Mucosa of descending colon (tissue), 3 donors: ENCODE measurements around the gene LMAN2L. TPM values are rescaled to one million over a fixed set of nuclear protein-coding genes. Genes with fewer than 3 reads are reported as not detected.

Experiments used
- ATAC-seq: fragments of 200-7000 bp; cut with Tn5 transposase; one replicate; pipeline ENCODE4 v1.9.1; 2020; ENCODE audit warnings: mild to moderate bottlenecking, moderate library complexity
- DNase-seq, 3 donors: peaks; one replicate each; pipeline ENCODE4 v3.0.0-alpha.2; 2020
- H3K36me3 ChIP-seq: fragments of 200-600 bp; one replicate; pipeline ENCODE4 v1.8.0; 2021; ENCODE audit warnings: low read depth, mild to moderate bottlenecking
- H3K4me1 ChIP-seq: fragments of 200-600 bp; one replicate; pipeline ENCODE4 v1.8.0; 2021; ENCODE audit warnings: low read depth, mild to moderate bottlenecking
- H3K4me3 ChIP-seq: fragments of 200-600 bp; one replicate; pipeline ENCODE4 v1.8.0; 2021; ENCODE audit warnings: mild to moderate bottlenecking
- H3K9me3 ChIP-seq: fragments of 200-600 bp; one replicate; pipeline ENCODE4 v1.8.0; 2021; ENCODE audit warnings: mild to moderate bottlenecking
- CTCF ChIP-seq: fragments of 200-600 bp; IDR thresholded peaks from one replicate; pipeline ENCODE4 v1.8.0; 2022; ENCODE audit warnings: antibody characterized with exemption, mild to moderate bottlenecking
- intact Hi-C, 2 donors: fragments of 100-400 bp; cut with DNase I in 1 of 2; cut with micrococcal nuclease in 1 of 2; formaldehyde crosslinking; loops; one replicate each; pipeline versions ENCODE4 v1.11.0 to v1.11.1; 2022; cut with DNase I, micrococcal nuclease
- total RNA-seq, 3 donors: library from RNA; stranded (reverse); fragmentation: NEBNext Ultra II Directional in 2 of 3; extraction: Animal tissue kit (Norgen Biotek cat#: 25700) in 2 of 3; gene quantifications; one replicate each; pipeline versions ENCODE4 v1.2.1 to v1.2.4, GENCODE V29; 2021 to 2023
- donor health status: DM: no; HTN: no; CAD: no; lungs with moderate emphysema.
- donor health status: DM: no; HTN: no; CAD: no.
- donor health status: DM: no; HTN: yes; CAD: no.

LMAN2L gene
- total RNA-seq, 3 donors from 2014 or later, result 11.2 to 21.0 (median 14.2) TPM

GRCh38 chr2:96747061-96747617, 7.3 kb upstream of the LMAN2L start:
- DNase-seq, result no peak
- intact Hi-C loops, result no loop called here
- no peaks in the 10 kb centered on the region for H3K9me3 ChIP-seq
- no peaks in the 10 kb centered on the region for H3K4me1 ChIP-seq
- no peak overlapping the region for H3K4me3 ChIP-seq
- no peak for ATAC-seq
- no peak for TF ChIP-seq CTCF
- H3K36me3 ChIP-seq, result no peaks in the 10 kb centered on the region

- ATAC-seq, result no peak
These were observed 710 bp downstream of the LMAN2L start for GRCh38 chr2:96739076-96739632.

DNA sequence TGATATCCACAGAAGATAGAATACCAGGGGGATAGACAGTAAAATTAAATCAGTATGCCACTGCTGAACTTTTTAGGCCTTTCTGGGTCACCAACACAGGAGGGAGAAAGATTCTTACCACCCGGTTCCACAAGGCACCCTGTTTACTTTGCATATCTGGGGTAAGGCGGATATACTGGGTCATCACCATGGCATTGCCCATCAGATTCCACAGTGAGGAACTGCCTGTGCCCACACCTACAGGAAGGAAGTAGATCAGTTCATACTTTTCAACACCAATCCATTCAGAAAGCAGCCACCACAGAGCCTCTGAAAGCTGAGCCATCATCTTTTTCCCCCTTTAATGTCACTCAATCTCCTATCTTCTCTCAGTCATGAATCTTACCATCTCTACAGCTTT, 2.0 kb downstream of the LMAN2L start:
- DNase-seq, result no peak
- no peaks in the 10 kb centered on the region for H3K9me3 ChIP-seq
- no peak overlapping the region for H3K4me3 ChIP-seq
- peaks cover 8% of the 10 kb centered on the region for H3K4me1 ChIP-seq
- peaks cover 6% of the 10 kb centered on the region for H3K36me3 ChIP-seq
- no peak for TF ChIP-seq CTCF
- intact Hi-C loops, result no loop called here
- no peak for ATAC-seq

More at GRCh38 chr2:96739076-96739632, 710 bp downstream of the LMAN2L start:
- DNase-seq, result no peak
- peaks cover 8% of the 10 kb centered on the region for H3K4me1 ChIP-seq
- no peaks in the 10 kb centered on the region for H3K9me3 ChIP-seq
- intact Hi-C loops, result no loop called here
- no peaks in the 10 kb centered on the region for H3K36me3 ChIP-seq
- peak overlapping the region; percentile 51 for H3K4me3 ChIP-seq
- no peak for TF ChIP-seq CTCF

- intact Hi-C loops, result no loop called here
- H3K4me1 ChIP-seq, result peaks cover 8% of the 10 kb centered on the region
- H3K9me3 ChIP-seq, result no peaks in the 10 kb centered on the region
These were observed 2.6 kb downstream of the LMAN2L start for GRCh38 chr2:96737251-96737650.

DNA sequence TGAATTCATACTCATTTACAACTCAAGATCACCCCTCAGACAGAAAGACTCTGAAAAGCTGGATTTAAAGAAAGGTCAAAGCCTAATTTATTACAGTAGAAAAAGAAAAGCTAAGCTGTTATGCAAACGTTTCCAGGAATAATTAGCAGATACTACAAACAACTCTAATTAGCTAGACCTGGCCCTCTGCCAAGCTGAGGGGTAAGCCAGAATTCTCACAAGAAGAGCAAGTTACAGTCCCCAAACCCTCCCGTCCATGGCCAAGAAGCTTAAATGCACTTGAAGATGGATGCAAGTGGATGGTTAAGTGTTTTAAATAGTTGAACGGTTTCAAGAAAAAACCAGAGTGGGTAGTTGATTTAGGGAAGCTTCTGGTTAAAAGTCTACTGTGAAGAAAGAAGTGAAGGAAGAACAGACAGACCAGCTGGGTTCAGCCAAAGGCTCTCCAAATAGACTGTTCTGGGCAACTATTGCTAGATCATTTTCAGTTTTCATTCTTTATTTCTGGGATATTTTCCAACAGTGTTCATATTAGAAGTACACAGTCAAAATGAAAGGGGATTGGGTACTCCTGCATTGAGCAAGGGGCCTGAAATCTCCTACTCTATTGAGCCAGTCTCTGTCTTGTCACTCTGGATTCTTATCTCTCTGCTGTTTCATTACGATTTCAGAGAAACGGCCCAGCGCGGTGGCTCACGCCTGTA, 4.8 kb downstream of the LMAN2L start:
- Histone ChIP-seq H3K4me3 (no peak overlapping the region), H3K4me1 (peaks cover 8% of the 10 kb centered on the region), H3K36me3 (peaks cover 11% of the 10 kb centered on the region), H3K9me3 (no peaks in the 10 kb centered on the region)
- intact Hi-C loops, result no loop called here
- no peak for DNase-seq
- no peak for ATAC-seq
- no peak for TF ChIP-seq CTCF

More at GRCh38 chr2:96737251-96737650, 2.6 kb downstream of the LMAN2L start:
- Histone ChIP-seq H3K36me3 (peaks cover 6% of the 10 kb centered on the region), H3K4me3 (no peak overlapping the region)
- DNase-seq (no peak), ATAC-seq (no peak)
- TF ChIP-seq CTCF, result no peak
